GM23338 (cell line): ENCODE measurements around the gene AKAP13. TPM values are rescaled to one million over a fixed set of nuclear protein-coding genes. Genes with fewer than 3 reads are reported as not detected.

Experiments used
- ATAC-seq: fragments of 200-7000 bp; cut with Tn5 transposase; 3 replicates; pipeline ENCODE4 v1.9.1; 2020
- DNase-seq: peaks from one replicate; pipeline ENCODE4 v3.0.0-alpha.2; 2015; ENCODE audit warnings: low spot score
- H2AFZ ChIP-seq: fragments of 200-600 bp; sonication (generic); 2 replicates; pipeline ENCODE4 v1.8.0; 2016; ENCODE audit warnings: antibody characterized with exemption, mild to moderate bottlenecking, moderate library complexity
- H3F3A ChIP-seq: fragments of 200-600 bp; sonication (generic); replicated peaks from 2 replicates; pipeline ENCODE4 v1.8.0; 2017; ENCODE audit warnings: antibody characterized with exemption, mixed run types, low read depth
- H3K27ac ChIP-seq: fragments of 200-600 bp; sonication (generic); 2 replicates; pipeline ENCODE4 v1.6.1; 2016; ENCODE audit warnings: low read depth
- H3K27me3 ChIP-seq: fragments of 200-600 bp; sonication (generic); 2 replicates; pipeline ENCODE4 v1.8.0; 2016; ENCODE audit warnings: mild to moderate bottlenecking, mixed run types, moderate library complexity; ENCODE audit not compliant: insufficient read depth
- H3K36me3 ChIP-seq: fragments of 200-600 bp; sonication (generic); 2 replicates; pipeline ENCODE4 v1.8.0; 2016; ENCODE audit warnings: mild to moderate bottlenecking; ENCODE audit not compliant: insufficient read depth
- H3K4me1 ChIP-seq: fragments of 200-600 bp; sonication (generic); 2 replicates; pipeline ENCODE4 v1.8.0; 2016; ENCODE audit warnings: mild to moderate bottlenecking, moderate library complexity; ENCODE audit not compliant: insufficient read depth
- H3K4me2 ChIP-seq: fragments of 200-600 bp; sonication (generic); 2 replicates; pipeline ENCODE4 v1.7.1; 2017; ENCODE audit warnings: mixed run types
- H3K4me3 ChIP-seq: fragments of 200-600 bp; sonication (generic); 2 replicates; pipeline ENCODE4 v1.6.1; 2016; ENCODE audit warnings: mixed run types
- H3K79me2 ChIP-seq: fragments of 200-600 bp; sonication (generic); replicated peaks from 2 replicates; pipeline ENCODE4 v1.8.0; 2017; ENCODE audit warnings: mild to moderate bottlenecking; ENCODE audit not compliant: insufficient read depth
- H3K9me2 ChIP-seq: fragments of 200-600 bp; sonication (generic); 2 replicates; pipeline ENCODE4 v1.8.0; 2017; ENCODE audit not compliant: insufficient read depth
- H4K20me1 ChIP-seq: fragments of 200-600 bp; sonication (generic); replicated peaks from 2 replicates; pipeline ENCODE4 v1.8.0; 2017; ENCODE audit warnings: mild to moderate bottlenecking; ENCODE audit not compliant: insufficient read depth
- H3K27ac Mint-ChIP-seq: 2 replicates; pipeline ENCODE4 v1.8.0; 2020; ENCODE audit warnings: inconsistent platforms, mild to moderate bottlenecking, moderate library complexity, mixed read lengths
- H3K27me3 Mint-ChIP-seq: 3 replicates; pipeline ENCODE4 v1.8.0; 2022; ENCODE audit warnings: low read depth, mild to moderate bottlenecking, moderate library complexity, mixed read lengths, inconsistent platforms; ENCODE audit not compliant: insufficient read depth, poor library complexity
- H3K36me3 Mint-ChIP-seq: 3 replicates; pipeline ENCODE4 v1.8.0; 2021; ENCODE audit warnings: low read depth, mild to moderate bottlenecking, inconsistent platforms, moderate library complexity, mixed read lengths
- H3K4me1 Mint-ChIP-seq: 3 replicates; pipeline ENCODE4 v1.8.0; 2020; ENCODE audit warnings: mild to moderate bottlenecking, inconsistent platforms, mixed read lengths
- H3K4me3 Mint-ChIP-seq: 3 replicates; pipeline ENCODE4 v1.8.0; 2021; ENCODE audit warnings: moderate library complexity, mild to moderate bottlenecking, inconsistent platforms, mixed read lengths
- H3K9me3 Mint-ChIP-seq: 3 replicates; pipeline ENCODE4 v1.8.0; 2020; ENCODE audit warnings: moderate library complexity, mild to moderate bottlenecking, inconsistent platforms, mixed read lengths
- CREB1 ChIP-seq: fragments of 250-450 bp; sonication (Bioruptor Pico); IDR thresholded peaks from 2 replicates; pipeline ENCODE4 v1.5.0; 2020; ENCODE audit warnings: low read depth, mild to moderate bottlenecking, moderate library complexity
- CTCF ChIP-seq, 2 experiments: fragments of 200-600 bp in 1 of 2; sonication (generic) in 1 of 2; conservative IDR thresholded peaks; 2 replicates each; pipeline versions ENCODE4 v1.5.1 to v1.6.1; 2016 to 2017; ENCODE audit warnings: antibody characterized with exemption in 2 of 2, low read depth in 2 of 2, mild to moderate bottlenecking in 2 of 2, moderate library complexity in 1 of 2
- EZH2 ChIP-seq: fragments of 200-600 bp; sonication (generic); IDR thresholded peaks from one replicate; pipeline ENCODE4 v1.8.0; 2017; ENCODE audit warnings: antibody characterized with exemption, mild to moderate bottlenecking, low read depth; ENCODE audit not compliant: unreplicated experiment
- NANOG ChIP-seq: IDR thresholded peaks from 2 replicates; pipeline ENCODE4 v1.6.1; 2016; ENCODE audit warnings: antibody characterized with exemption, borderline replicate concordance
- STAT1 ChIP-seq: IDR thresholded peaks from one replicate; pipeline ENCODE4 v1.6.1; 2016; ENCODE audit warnings: antibody characterized with exemption; ENCODE audit not compliant: unreplicated experiment
- ZNF114 ChIP-seq: fragments of 250-450 bp; sonication (Bioruptor Pico); IDR thresholded peaks from 2 replicates; pipeline ENCODE4 v1.5.0; 2020; ENCODE audit warnings: mild to moderate bottlenecking, moderate library complexity
- polyA plus RNA-seq: library from polyadenylated mRNA; unstranded; fragments of >200 nt; fragmentation: Nextera tagmentation; extraction: Ambion mirVana; gene quantifications from 2 replicates; pipeline ENCODE4 v1.2.1, GENCODE V29; 2016
- total RNA-seq: library from RNA; depleted of rRNA; stranded (reverse); fragments of >200 nt; shearing (Covaris generic); gene quantifications from 2 replicates; pipeline ENCODE4 v1.2.3, GENCODE V29; 2014

The AKAP13 gene
- total and polyA plus RNA-seq, 2 experiments from 2014 or later, result 46.2 to 60.7 TPM

GRCh38 chr15:85681386-85681785 lies 301.0 kb downstream of the AKAP13 start:
- H3K4me3 ChIP-seq, result no peak overlapping the region
- H3K9me2 ChIP-seq, result no peaks in the 10 kb centered on the region
- no peak for TF ChIP-seq STAT1
- no peak for TF ChIP-seq ZNF114 (CRISPR knock-in tag)
- TF ChIP-seq EZH2, result no peak
- no peak for TF ChIP-seq CREB1 (CRISPR knock-in tag)
- no peaks in the 10 kb centered on the region for H3K79me2 ChIP-seq
- H3K27me3 ChIP-seq, result no peaks in the 10 kb centered on the region
- H3K36me3 Mint-ChIP-seq, result peaks cover 8% of the 10 kb centered on the region; the same call in 1 of the 3 replicates
- H3K4me2 ChIP-seq, result no peak overlapping the region
- H3K27ac ChIP-seq, result no peak overlapping the region
- H2AFZ ChIP-seq, result no peak overlapping the region
- 0 out of 2 replicates have a peak, but pooled peaks cover 7% of the 10 kb centered on the region for H3K36me3 ChIP-seq
- H3K4me1 ChIP-seq, result no peaks in the 10 kb centered on the region
- no peak overlapping the region for H3K4me3 Mint-ChIP-seq
- no peaks in the 10 kb centered on the region for H3F3A ChIP-seq
- no peak overlapping the region for H3K27ac Mint-ChIP-seq
- DNase-seq (no peak), ATAC-seq (no peak)
- H3K27me3 Mint-ChIP-seq, result peaks cover 2% of the 10 kb centered on the region
- H4K20me1 ChIP-seq, result no peaks in the 10 kb centered on the region
- no peaks in the 10 kb centered on the region for H3K4me1 Mint-ChIP-seq
- H3K9me3 Mint-ChIP-seq, result no peaks in the 10 kb centered on the region

- H3K27ac ChIP-seq, result no peak overlapping the region
- no peaks in the 10 kb centered on the region for H3K27me3 Mint-ChIP-seq
Measured at GRCh38 chr15:85684174-85684710, 303.8 kb downstream of the AKAP13 start.

More at GRCh38 chr15:85684174-85684710, 303.8 kb downstream of the AKAP13 start:
- Histone ChIP-seq H4K20me1 (no peaks in the 10 kb centered on the region), H3K4me3 (no peak overlapping the region), H3K4me1 (peaks cover 4% of the 10 kb centered on the region; the same call in 1 of the 2 replicates), H3K4me2 (no peak overlapping the region), H3F3A (no peaks in the 10 kb centered on the region), H3K27me3 (no peaks in the 10 kb centered on the region), H3K36me3 (0 out of 2 replicates have a peak, but pooled peaks cover 7% of the 10 kb centered on the region), H3K9me2 (no peaks in the 10 kb centered on the region), H2AFZ (no peak overlapping the region), H3K79me2 (no peaks in the 10 kb centered on the region)
- TF ChIP-seq CTCF (conservative IDR thresholded peaks at IDR 0.05; ENCODE audit: low read depth in 2 of 2) (no peak), NANOG (no peak), CREB1 (CRISPR knock-in tag) (no peak), STAT1 (no peak), ZNF114 (CRISPR knock-in tag) (no peak)
- ATAC-seq (no peak), DNase-seq (no peak)
- H3K4me3 Mint-ChIP-seq, result no peak overlapping the region
- H3K9me3 Mint-ChIP-seq, result no peaks in the 10 kb centered on the region
- peaks cover 5% of the 10 kb centered on the region for H3K4me1 Mint-ChIP-seq
- H3K36me3 Mint-ChIP-seq, result peaks cover 8% of the 10 kb centered on the region; the same call in 1 of the 3 replicates
- H3K27ac Mint-ChIP-seq, result no peak overlapping the region
